GM12865 (cell line): ENCODE results near the gene YKT6.

Experiments used
- DNase-seq: peaks from one replicate; pipeline ENCODE4 v3.0.0; 2010; ENCODE audit warnings: low read depth
- H3K4me3 ChIP-seq: 2 replicates; pipeline ENCODE4 v1.5.1; 2011; ENCODE audit warnings: mild to moderate bottlenecking, low read depth, low read length, control low read depth
- CTCF ChIP-seq: IDR thresholded peaks from 2 replicates; pipeline ENCODE4 v1.5.1; 2011; ENCODE audit warnings: low read length, control low read depth, low read depth, inconsistent platforms; ENCODE audit not compliant: insufficient read depth; ENCODE audit errors: missing control alignments

YKT6 gene

GRCh38 chr7:44187636-44188416 lies 13.0 kb upstream of the YKT6 start:
- no peak overlapping the region for H3K4me3 ChIP-seq
- no peak for DNase-seq
- TF ChIP-seq CTCF, result no peak

GRCh38 chr7:44188480-44189225 lies 12.1 kb upstream of the YKT6 start:
- no peak for DNase-seq
- no peak overlapping the region for H3K4me3 ChIP-seq
- no peak for TF ChIP-seq CTCF

GRCh38 chr7:44189286-44189992 lies 11.3 kb upstream of the YKT6 start, which contains the start of gene GCK:
TSS of gene GCK (minus strand) at chr7:44189439. CDS start at chr7:44188953, 486 bp downstream.
- H3K4me3 ChIP-seq, result no peak within 1 kb of the TSS
- DNase-seq, result no peak
- no peak for TF ChIP-seq CTCF

DNA sequence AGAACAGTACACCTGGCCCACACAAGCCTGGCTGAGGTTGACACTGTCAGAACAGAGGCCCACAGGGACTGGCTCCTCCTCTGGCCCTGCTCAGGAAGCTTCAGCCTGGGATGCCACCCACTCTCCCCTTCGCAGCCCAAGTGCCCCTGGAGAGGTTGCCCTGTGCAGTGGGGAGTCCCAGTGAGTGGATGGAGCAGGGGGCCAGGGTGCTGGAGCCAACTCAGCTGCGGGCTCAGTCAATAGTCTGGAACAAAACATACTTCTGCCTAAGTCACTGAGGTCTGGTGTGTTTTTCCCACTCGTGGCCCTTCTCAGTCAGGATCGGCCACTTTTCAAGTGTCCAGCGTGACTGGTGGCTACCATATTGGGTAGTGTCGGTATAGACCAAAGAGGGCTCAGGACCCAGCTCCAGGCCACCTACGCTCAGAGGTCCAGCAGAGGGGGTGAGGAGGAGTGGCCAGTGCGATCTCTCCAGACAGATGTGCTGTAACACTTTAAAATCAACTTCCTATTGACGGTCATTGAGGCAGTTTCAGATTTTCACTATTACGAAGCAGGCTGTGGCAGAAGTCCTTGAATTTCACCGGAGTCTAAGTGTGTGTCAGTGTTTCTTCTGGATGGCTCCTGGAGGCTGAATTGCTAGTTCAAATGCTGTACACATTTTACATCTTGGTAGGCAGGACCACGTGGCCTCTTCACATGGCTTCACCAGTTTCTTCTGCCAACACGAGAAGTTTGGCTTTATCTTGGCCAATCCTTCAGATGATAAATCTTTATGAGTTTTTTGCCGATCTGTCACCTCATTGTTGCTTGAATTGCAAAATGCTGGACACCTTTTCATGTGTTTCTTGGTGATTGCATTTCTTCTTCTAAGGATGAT lies 10.5 kb upstream of the YKT6 start:
- TF ChIP-seq CTCF, result no peak
- H3K4me3 ChIP-seq, result no peak overlapping the region
- DNase-seq, result no peak

DNA sequence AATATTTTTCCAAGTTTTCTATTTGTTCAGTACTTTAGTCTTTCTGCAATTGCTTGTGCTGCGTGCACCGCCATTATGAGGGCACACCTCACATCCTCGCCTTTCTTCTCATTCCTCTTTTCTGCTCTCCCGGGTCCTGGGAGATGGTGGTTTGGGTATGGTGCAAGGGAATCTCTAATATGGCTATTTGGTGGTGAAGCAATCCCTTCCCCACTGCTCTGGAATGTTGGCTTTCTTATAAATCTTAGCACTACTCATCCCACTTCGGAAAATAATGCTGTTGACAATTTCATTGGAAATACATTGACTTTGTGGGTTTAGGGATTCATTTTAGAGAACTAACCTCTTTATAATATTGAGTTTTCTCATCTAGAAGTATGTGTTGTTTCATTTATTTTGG lies 9.6 kb upstream of the YKT6 start:
- H3K4me3 ChIP-seq, result no peak overlapping the region
- no peak for TF ChIP-seq CTCF
- no peak for DNase-seq
